ENCODE results near the gene SLC37A2.

- TF ChIP-seq, protein P1, sequence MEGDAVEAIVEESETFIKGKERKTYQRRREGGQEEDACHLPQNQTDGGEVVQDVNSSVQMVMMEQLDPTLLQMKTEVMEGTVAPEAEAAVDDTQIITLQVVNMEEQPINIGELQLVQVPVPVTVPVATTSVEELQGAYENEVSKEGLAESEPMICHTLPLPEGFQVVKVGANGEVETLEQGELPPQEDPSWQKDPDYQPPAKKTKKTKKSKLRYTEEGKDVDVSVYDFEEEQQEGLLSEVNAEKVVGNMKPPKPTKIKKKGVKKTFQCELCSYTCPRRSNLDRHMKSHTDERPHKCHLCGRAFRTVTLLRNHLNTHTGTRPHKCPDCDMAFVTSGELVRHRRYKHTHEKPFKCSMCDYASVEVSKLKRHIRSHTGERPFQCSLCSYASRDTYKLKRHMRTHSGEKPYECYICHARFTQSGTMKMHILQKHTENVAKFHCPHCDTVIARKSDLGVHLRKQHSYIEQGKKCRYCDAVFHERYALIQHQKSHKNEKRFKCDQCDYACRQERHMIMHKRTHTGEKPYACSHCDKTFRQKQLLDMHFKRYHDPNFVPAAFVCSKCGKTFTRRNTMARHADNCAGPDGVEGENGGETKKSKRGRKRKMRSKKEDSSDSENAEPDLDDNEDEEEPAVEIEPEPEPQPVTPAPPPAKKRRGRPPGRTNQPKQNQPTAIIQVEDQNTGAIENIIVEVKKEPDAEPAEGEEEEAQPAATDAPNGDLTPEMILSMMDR (optimal IDR thresholded peaks at IDR 0.05 in 1 of 3, IDR thresholded peaks at IDR 0.05 in 1 of 3, conservative IDR thresholded peaks at IDR 0.05 in 1 of 3; ENCODE audit: extremely low read depth in 1 of 3, insufficient read depth in 2 of 3, low read length in 3 of 3) = no peak
- no peak for TF ChIP-seq EZH2 (IDR thresholded peaks at IDR 0.05; ENCODE audit: low read length)
Measured at GRCh38 chr11:125071846-125072217, 8.7 kb downstream of the SLC37A2 start.

All from keratinocyte (primary cell).